Activated CD8-positive, alpha-beta memory T cell treated with anti-CD3 and anti-CD28 coated beads for 4 hours (primary cell): ENCODE results near the gene DUOX2.
"Not testable (repeated sequence)": the region's sequence is repeated elsewhere in the genome, so short reads cannot be mapped to it uniquely, and the experiment has no call there.

Experiments
- DNase-seq, 2 donors: peaks; one replicate each; pipeline ENCODE4 v3.0.0-alpha.2; 2020; ENCODE audit warnings: low read depth in 2 of 2

The DUOX2 gene

DNA sequence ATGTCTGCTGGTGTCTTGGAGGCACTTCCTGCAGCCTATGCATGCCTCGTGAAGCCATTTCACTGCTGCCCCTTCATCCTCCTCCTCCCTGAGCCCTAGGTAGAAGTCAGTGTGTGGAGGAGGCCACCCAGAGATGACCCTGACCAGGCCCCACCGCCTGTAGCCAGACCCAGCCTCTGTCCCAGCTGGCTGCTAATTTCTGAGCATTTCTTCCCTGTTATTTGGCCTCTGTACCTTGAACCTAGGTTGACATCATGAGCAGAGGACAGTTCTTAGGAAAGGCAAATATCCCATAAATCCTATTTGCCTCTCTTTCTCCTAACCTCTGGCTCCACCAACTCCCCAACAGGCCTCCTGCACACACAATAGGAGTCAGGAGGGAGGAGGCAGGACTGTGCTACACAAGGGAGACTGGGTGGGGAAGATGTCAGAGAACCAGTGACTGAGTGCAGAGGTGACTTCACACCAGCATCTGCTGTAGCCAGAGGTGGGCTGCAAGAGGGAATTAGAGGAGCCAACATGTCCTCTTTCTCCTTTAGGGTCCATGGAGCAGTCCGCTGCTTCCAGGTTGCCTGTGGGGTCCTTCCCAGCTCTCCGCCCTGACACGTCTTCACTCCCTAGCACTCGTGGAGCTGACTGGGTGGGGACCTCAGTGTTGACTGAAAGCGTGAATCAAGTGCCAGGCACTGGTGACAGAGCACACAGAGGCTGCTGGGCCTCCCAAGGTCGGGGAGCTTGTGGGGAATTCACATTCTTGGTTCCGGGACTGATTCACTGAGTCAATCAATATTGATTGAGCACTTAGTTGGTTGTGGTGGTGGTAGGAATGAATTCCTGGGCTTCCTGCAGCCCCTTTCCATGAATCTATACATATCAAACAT lies 38.3 kb downstream of the DUOX2 start:
- not testable (repeated sequence) for DNase-seq

DNA sequence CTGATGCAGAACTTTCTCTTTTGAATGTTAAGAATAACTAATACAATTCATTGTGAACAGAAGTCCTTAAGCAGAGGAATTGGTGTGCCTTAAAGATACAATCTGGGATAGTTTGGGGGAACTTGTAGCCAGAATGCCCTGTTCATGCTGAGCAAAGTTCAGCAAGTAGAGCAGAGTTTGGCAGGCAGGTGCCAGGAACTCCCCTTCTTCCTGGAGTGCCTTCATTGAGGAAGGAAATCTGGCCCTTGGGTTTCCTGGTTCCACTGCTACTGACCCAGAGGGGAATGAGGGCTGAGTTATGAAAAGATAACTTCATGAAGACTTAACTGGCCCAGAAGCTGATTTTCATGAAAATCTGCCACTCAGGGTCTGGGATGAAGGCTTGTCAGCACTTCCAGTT lies 40.4 kb downstream of the DUOX2 start:
- DNase-seq: not testable (repeated sequence)

DNA sequence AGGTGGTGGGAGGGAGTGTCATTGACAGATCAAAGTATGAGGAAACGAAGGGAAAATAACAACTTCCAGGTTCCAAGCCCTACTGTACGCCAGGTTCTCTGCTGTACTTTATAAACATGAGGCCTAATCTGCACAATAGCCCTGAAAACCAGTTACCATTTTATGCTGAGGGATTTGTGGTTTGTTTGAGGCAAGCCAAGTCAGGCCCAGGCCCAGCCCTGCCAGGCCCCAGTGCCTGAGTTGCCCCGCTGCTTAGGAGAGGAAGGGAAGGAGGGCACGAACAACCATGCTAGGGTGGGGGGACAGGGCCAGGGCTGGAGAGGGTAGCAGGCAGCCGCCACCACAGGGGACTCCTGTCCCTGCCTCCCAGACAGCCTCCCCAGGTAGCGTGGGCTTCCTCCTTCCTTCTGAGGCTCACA lies 44.0 kb downstream of the DUOX2 start:
- DNase-seq: not testable (repeated sequence)

DNA sequence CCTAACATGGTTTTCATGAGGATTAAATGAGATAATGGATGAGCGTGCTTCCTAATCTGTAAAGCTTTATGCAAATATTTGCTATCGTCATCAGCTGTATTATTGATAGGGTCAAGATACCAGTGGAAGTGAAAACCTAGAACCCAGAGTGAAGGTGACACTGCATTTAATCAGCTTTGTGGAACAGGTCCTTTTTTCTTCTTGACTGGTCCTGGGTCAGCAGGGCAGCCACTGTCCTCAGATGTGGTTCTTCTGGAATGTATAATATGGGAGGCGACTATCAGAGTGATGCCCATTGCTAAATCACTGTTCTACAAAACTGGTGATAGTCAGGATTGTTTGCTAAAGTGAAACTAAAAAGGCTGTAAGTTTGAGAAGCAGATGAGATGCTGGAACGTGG lies 49.6 kb downstream of the DUOX2 start:
- DNase-seq: no peak

DNA sequence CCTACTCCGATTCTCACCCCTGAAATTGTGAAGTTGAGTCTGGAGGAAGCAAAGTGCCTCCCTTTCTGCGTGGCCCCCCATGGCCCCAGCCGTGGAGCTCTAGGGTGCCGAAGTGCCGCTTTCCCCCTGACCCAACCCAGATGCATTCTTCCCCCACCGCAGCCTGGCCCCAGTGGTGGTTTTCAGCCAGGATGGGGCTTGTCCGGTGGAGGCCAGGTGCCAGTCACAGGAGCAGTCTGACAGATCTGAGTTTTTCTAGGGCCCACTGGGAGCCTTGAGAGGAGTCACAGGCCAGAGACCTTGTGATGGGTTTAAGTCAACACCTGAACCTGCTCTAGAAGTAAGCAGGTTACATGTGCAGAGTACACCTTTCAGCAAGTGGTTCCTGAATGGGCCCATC lies 51.7 kb downstream of the DUOX2 start:
- DNase-seq: not testable (repeated sequence)

DNA sequence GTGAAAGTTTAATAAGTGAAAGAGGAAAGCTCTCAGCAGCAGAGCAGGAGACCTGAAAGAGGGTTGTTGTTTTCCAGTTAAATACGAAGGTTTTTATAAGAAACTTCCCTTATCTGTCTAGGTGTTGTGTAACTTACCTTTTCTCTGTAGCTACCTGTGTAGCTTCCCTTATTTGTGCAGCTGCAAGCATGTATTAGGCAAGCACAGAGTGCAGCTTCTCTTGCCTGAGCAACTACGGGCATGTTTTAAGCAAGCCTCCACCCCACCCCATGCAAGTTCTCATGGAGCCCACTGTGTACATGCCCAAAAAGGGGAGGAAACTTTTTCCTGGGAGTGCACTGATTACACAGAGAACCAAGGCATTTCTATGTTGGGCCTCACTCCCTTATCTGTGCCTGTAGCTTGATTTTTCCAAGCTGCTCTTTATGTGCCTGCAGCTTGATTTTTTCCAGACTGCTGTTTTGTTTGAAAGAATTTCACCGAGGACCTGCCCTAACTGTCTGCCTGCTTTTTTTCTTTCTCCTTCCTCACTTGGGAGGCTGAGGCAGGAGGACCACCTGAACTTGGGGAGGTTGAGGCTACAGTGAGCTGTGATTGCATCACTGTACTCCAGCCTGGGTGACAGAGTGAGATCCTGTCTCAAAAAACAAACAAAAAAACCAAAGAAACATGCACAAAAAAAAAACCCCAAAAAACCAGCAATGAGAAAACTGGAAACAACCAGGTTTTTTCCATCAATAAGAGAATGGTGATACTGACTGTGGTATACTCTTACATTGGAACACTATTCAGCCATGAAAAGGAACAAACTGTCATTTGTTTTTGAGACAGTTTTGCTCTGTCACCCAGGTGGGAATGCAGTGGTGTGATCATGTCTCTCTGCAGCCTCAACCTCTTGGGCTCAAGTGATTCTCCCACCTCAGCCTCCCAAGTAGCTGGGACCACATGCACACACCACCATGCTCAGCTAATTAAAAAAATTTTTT lies 55.0 kb downstream of the DUOX2 start:
- DNase-seq: not testable (repeated sequence)

DNA sequence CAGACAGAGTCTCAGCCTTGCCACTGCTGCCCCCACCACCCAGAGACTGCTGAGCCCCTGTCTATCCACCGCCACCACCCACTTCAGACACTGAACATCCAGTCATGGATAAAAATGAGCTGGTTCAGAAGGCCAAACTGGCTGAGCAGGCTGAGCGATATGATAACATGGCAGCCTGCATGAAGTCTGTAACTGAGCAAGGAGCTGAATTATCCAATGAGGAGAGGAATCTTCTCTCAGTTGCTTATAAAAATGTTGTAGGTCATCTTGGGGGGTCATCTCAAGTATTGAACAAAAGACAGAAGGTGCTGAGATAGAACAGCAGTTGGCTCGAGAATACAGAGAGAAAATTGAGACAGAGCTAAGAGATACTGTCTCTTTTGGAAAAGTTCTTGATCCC lies 61.3 kb downstream of the DUOX2 start:
- not testable (repeated sequence) for DNase-seq

DNA sequence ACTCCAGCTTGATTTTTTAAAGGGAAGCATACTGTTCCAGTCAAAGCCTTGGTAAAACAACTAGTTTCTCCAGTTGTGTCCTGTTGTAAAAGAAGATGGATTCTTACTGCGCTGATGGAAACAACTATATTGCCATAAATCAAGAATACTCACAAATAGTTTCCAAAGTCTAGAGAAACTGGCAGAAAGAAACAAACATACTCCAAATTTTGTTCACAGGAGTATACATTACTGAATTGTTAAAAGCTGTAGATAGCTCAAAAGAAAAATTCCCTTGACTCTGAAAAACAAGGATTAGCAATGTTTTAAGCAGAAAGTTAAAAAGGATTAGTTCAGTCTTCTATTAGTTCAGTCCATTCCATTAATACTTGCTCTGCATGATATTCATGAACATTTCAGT lies 63.4 kb downstream of the DUOX2 start:
- no peak for DNase-seq

DNA sequence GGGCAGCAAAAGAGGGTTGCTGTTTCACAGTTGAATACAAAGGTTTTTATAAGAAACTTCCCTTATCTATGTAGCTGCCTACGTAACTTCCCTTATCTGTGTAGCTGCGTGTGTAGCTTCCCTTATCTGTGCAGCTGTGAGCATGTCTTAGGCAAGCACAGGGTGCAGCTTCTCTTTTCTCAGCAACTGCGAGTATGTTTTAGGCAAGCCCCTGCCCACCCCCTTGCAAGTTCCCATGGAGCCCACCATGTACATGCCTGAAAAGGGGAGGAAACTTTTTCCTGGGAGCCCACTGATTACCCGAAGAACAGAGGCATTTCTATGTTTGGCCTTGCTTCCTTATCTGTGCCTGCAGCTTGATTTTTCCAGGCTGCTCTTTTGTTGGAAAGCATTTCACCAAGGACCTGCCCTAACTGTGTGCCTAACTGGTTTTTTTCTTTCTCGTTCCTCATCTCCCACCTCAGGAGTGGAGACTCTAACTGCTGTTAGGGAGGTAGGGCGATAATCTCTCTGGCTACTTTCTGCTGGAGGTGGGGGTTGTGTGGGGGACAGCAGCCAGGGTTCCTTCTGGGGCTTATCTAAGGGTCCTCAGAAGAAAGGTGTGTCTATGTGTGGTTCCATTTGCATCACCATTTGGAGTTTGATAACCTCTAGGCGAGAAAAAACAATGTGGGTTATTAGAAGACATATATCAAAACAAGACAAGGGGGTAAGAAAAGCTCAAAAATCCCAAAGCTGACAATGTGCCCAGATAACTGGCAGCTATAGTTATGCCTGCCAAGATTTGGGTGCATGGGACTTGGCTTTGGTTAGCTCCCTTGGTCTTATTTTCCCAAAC lies 65.0 kb downstream of the DUOX2 start:
- DNase-seq: no peak

DNA sequence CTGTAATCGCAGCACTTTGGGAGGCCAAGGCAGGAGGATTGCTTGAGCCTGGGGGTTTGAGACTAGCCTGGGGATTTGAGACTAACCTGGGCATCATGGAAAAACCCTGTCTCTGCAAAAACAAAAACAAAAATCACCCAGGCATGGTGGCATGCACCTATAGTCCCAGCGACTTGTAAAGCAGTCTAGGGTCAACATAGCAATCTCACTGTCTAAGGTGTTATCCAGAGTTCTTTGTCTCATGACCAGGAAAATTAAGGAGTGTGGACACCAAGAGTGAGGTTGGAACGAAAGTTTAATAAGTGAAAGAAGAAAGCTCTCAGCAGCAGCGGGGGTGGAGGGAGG lies 65.6 kb downstream of the DUOX2 start:
- not testable (repeated sequence) for DNase-seq

DNA sequence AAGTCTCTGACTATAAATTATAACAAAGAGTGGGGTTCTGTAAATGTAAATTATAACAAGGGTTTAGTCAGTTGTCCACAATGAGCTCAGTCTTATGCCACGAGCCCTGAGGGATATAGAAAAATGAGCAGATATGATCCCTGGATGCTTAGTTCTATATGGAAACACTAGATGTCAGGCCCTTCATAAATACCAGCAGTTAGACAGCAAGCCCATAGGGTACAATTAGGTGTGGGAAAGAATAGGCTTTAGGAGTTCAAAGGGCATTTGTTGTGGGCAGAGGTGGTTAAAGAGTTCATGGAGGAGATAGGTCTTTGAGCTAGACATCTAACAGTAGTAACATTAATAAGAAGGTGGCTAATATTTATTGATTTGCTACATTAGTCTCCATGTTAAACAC lies 69.7 kb downstream of the DUOX2 start:
- DNase-seq: not testable (repeated sequence)

DNA sequence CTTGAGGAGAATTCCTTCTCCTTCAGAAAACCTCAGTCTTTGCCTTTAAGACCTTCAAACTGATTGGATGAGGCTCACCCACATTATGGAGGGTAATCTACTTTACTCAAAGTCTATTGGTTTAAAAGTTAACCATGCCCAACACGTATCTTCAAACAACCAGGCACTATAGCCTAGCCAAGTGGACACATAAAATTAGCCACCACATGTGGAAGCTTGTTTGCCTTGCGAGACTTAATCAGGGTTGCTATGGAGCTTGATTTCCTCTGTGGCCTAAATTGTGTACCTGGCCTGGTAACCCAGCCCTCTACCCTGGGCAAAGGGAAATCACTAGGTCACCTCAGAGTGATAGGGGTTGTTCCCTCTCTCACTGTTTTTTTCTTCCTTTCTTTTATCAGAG lies 71.1 kb downstream of the DUOX2 start:
- DNase-seq: not testable (repeated sequence)
